H9 (cell line): ENCODE data around the gene DTX2. TPM values are rescaled to one million over a fixed set of nuclear protein-coding genes. Genes with fewer than 3 reads are reported as not detected.
A peak's percentile ranks its signal among the peaks of the same experiment; 100 is the strongest.
"Not testable (repeated sequence)": the region's sequence is repeated elsewhere in the genome, so short reads cannot be mapped to it uniquely, and the experiment has no call there.

Experiments
- DNase-seq: peaks from one replicate; pipeline ENCODE4 v3.0.0-alpha.2; 2017
- H2AFZ ChIP-seq: one replicate; pipeline ENCODE4 v1.6.1; 2013; ENCODE audit warnings: mild to moderate bottlenecking, low read length, control low read depth, moderate library complexity
- H2AK5ac ChIP-seq: 2 replicates; pipeline ENCODE4 v1.6.1; 2013; ENCODE audit warnings: low read length, control low read depth, mixed read lengths; ENCODE audit not compliant: insufficient read length
- H2BK120ac ChIP-seq: one replicate; pipeline ENCODE4 v1.6.1; 2013; ENCODE audit warnings: low read depth, mild to moderate bottlenecking, low read length, control low read depth, inconsistent platforms; ENCODE audit not compliant: poor library complexity, severe bottlenecking
- H2BK12ac ChIP-seq: 2 replicates; pipeline ENCODE4 v1.6.1; 2013; ENCODE audit warnings: low read length, control low read depth, mixed read lengths, low read depth; ENCODE audit not compliant: insufficient read length
- H2BK15ac ChIP-seq: 2 replicates; pipeline ENCODE4 v1.6.1; 2013; ENCODE audit warnings: low read depth, low read length, control low read depth
- H2BK20ac ChIP-seq: one replicate; pipeline ENCODE4 v1.6.1; 2013; ENCODE audit warnings: low read depth, mild to moderate bottlenecking, low read length, control low read depth, inconsistent platforms; ENCODE audit not compliant: poor library complexity, severe bottlenecking
- H2BK5ac ChIP-seq: 2 replicates; pipeline ENCODE4 v1.6.1; 2013; ENCODE audit warnings: low read length, control low read depth, mixed read lengths; ENCODE audit not compliant: insufficient read length
- H3K14ac ChIP-seq: 2 replicates; pipeline ENCODE4 v1.6.1; 2013; ENCODE audit warnings: low read length, control low read depth; ENCODE audit not compliant: insufficient read depth
- H3K18ac ChIP-seq: 2 replicates; pipeline ENCODE4 v1.6.1; 2013; ENCODE audit warnings: low read depth, mild to moderate bottlenecking, mixed read lengths, low read length, control low read depth; ENCODE audit not compliant: insufficient read length
- H3K23ac ChIP-seq: 2 replicates; pipeline ENCODE4 v1.6.1; 2013; ENCODE audit warnings: low read length, control low read depth, mixed read lengths, low read depth; ENCODE audit not compliant: insufficient read length
- H3K23me2 ChIP-seq: 2 replicates; pipeline ENCODE4 v1.6.1; 2013; ENCODE audit warnings: low read depth, mild to moderate bottlenecking, mixed read lengths, low read length, control low read depth; ENCODE audit not compliant: insufficient read length, poor library complexity, severe bottlenecking
- H3K27ac ChIP-seq: 2 replicates; pipeline ENCODE4 v1.5.1; 2013; ENCODE audit warnings: low read length, control low read depth, mixed read lengths, low read depth; ENCODE audit not compliant: insufficient read length
- H3K27me3 ChIP-seq: 2 replicates; pipeline ENCODE4 v1.6.1; 2013; ENCODE audit warnings: low read length, control low read depth, inconsistent platforms; ENCODE audit not compliant: insufficient read depth
- H3K4ac ChIP-seq: 2 replicates; pipeline ENCODE4 v1.6.1; 2013; ENCODE audit warnings: low read depth, mild to moderate bottlenecking, control low read depth, inconsistent platforms, low read length, moderate library complexity
- H3K4me1 ChIP-seq: 2 replicates; pipeline ENCODE4 v1.6.1; 2013; ENCODE audit warnings: low read length, control low read depth, inconsistent platforms; ENCODE audit not compliant: insufficient read depth
- H3K4me2 ChIP-seq: 2 replicates; pipeline ENCODE4 v1.6.1; 2013; ENCODE audit warnings: low read length, control low read depth, mixed read lengths; ENCODE audit not compliant: insufficient read length, insufficient read depth
- H3K56ac ChIP-seq: 2 replicates; pipeline ENCODE4 v1.6.1; 2013; ENCODE audit warnings: low read depth, mild to moderate bottlenecking, mixed read lengths, low read length, control low read depth; ENCODE audit not compliant: insufficient read length
- H3K79me1 ChIP-seq: 2 replicates; pipeline ENCODE4 v1.6.1; 2013; ENCODE audit warnings: low read depth, mild to moderate bottlenecking, moderate library complexity, low read length, control low read depth, inconsistent platforms; ENCODE audit not compliant: insufficient read depth, poor library complexity, severe bottlenecking
- H3K79me2 ChIP-seq: 2 replicates; pipeline ENCODE4 v1.6.1; 2013; ENCODE audit warnings: low read length, control low read depth, inconsistent platforms; ENCODE audit not compliant: insufficient read depth
- H3K9ac ChIP-seq: 2 replicates; pipeline ENCODE4 v1.6.1; 2013; ENCODE audit warnings: low read length, control low read depth, mixed read lengths; ENCODE audit not compliant: insufficient read length; ENCODE audit errors: extremely low read depth
- H3K9me3 ChIP-seq: one replicate; pipeline ENCODE4 v1.6.1; 2013; ENCODE audit warnings: low read depth, low read length, inconsistent platforms; ENCODE audit not compliant: control insufficient read depth
- H3T11ph ChIP-seq: one replicate; pipeline ENCODE4 v1.6.1; 2013; ENCODE audit warnings: mild to moderate bottlenecking, low read length, control low read depth, inconsistent platforms
- H4K20me1 ChIP-seq: one replicate; pipeline ENCODE4 v1.6.1; 2013; ENCODE audit not compliant: control insufficient read depth, insufficient read length, insufficient read depth
- H4K5ac ChIP-seq: 2 replicates; pipeline ENCODE4 v1.6.1; 2013; ENCODE audit warnings: low read depth, mild to moderate bottlenecking, mixed read lengths, low read length, control low read depth; ENCODE audit not compliant: insufficient read length
- H4K8ac ChIP-seq: replicated peaks from 2 replicates; pipeline ENCODE4 v1.6.1; 2013; ENCODE audit warnings: low read length, control low read depth, mixed read lengths, low read depth; ENCODE audit not compliant: insufficient read length
- H4K91ac ChIP-seq: 2 replicates; pipeline ENCODE4 v1.6.1; 2013; ENCODE audit warnings: low read depth, mild to moderate bottlenecking, moderate library complexity, mixed read lengths, low read length, control low read depth; ENCODE audit not compliant: insufficient read length
- H3K27ac Mint-ChIP-seq, 3 experiments: 2 replicates in 2 of 3; 3 replicates in 1 of 3; pipeline ENCODE4 v1.8.0; 2020 to 2021; ENCODE audit warnings: mixed read lengths in 3 of 3, mild to moderate bottlenecking in 1 of 3, moderate library complexity in 1 of 3
- H3K27me3 Mint-ChIP-seq: 2 replicates; pipeline ENCODE4 v1.8.0; 2021; ENCODE audit warnings: low read depth, mild to moderate bottlenecking, moderate library complexity, mixed read lengths
- H3K36me3 Mint-ChIP-seq, 3 experiments: 2 replicates in 2 of 3; 3 replicates in 1 of 3; pipeline ENCODE4 v1.8.0; 2020 to 2021; ENCODE audit warnings: low read depth in 3 of 3, mixed read lengths in 3 of 3; ENCODE audit not compliant: insufficient read depth in 1 of 3
- H3K4me1 Mint-ChIP-seq, 2 experiments: 2 replicates each; pipeline ENCODE4 v1.8.0; 2020; ENCODE audit warnings: mixed read lengths in 2 of 2
- H3K4me3 Mint-ChIP-seq, 2 experiments: 2 replicates in 1 of 2; 3 replicates in 1 of 2; pipeline ENCODE4 v1.8.0; 2020 to 2021; ENCODE audit warnings: mild to moderate bottlenecking in 2 of 2, mixed read lengths in 2 of 2, moderate library complexity in 1 of 2
- H3K9me3 Mint-ChIP-seq, 2 experiments: 2 replicates in 1 of 2; 3 replicates in 1 of 2; pipeline ENCODE4 v1.8.0; 2020; ENCODE audit warnings: mild to moderate bottlenecking in 2 of 2, mixed read lengths in 2 of 2, moderate library complexity in 1 of 2
- WGBS: extraction: QIAGEN DNeasy Blood & Tissue Kit; methylation state at CpG from one replicate; pipeline ENCODE4 v1.1.7; 2013; ENCODE audit warnings: missing lambda C conversion rate, low lambda C conversion rate, mixed read lengths; ENCODE audit not compliant: insufficient read length; ENCODE audit errors: extremely low coverage; 5-methylcytosine and 5-hydroxymethylcytosine counted together
- total RNA-seq: library from RNA; stranded (reverse); gene quantifications from 2 replicates; pipeline ENCODE4 v1.2.1, GENCODE V29; 2021

The DTX2 gene
- total RNA-seq, 1 experiment from 2014 or later: 48.8 TPM

DNA sequence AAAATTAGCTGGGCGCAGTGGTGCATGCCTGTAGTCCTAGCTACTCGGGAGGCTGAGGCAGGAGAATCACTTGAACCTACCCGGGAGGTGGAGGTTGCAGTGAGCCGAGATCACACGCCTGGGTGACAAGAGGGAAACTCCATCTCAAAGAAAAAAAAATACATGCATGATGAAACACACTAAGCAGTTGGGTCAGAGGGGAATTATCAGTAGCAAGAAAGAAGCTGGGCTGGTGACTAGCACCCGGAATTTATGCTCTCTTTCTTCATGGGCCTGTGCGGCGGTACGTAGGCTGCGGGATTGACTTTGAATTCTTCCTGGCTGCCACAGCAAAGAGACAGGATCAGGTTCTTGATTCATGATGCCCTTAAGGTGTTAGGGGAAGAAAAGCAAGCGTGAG is 18.1 kb downstream of the DTX2 start:
- H3K27ac ChIP-seq, H3K4me1 ChIP-seq, H4K91ac ChIP-seq, H2AFZ ChIP-seq, H3T11ph ChIP-seq, H3K9me3 Mint-ChIP-seq, H2BK120ac ChIP-seq, H2BK5ac ChIP-seq, H2BK15ac ChIP-seq, H2AK5ac ChIP-seq, H3K23me2 ChIP-seq, H3K79me1 ChIP-seq, H3K4me2 ChIP-seq, H3K18ac ChIP-seq, H3K4ac ChIP-seq, H3K4me1 Mint-ChIP-seq, H3K23ac ChIP-seq, H3K27me3 Mint-ChIP-seq, DNase-seq, H3K9me3 ChIP-seq, H2BK12ac ChIP-seq, H3K9ac ChIP-seq, H4K20me1 ChIP-seq, H3K56ac ChIP-seq, H3K79me2 ChIP-seq, H3K4me3 Mint-ChIP-seq, H2BK20ac ChIP-seq, H3K27me3 ChIP-seq, H4K8ac ChIP-seq, H4K5ac ChIP-seq, H3K14ac ChIP-seq: not testable (repeated sequence)
- WGBS: no CpG with 5 or more reads among the region's 11 CpGs
- Mint-ChIP-seq H3K27ac (peak overlapping the region in 1 of 3 experiments; percentile 57; a peak in 2 of 7 replicates), H3K36me3 (peaks cover 10 to 18% (median 17%) of the 10 kb centered on the region in 3 experiments; a peak in 6 of 7 replicates)

DNA sequence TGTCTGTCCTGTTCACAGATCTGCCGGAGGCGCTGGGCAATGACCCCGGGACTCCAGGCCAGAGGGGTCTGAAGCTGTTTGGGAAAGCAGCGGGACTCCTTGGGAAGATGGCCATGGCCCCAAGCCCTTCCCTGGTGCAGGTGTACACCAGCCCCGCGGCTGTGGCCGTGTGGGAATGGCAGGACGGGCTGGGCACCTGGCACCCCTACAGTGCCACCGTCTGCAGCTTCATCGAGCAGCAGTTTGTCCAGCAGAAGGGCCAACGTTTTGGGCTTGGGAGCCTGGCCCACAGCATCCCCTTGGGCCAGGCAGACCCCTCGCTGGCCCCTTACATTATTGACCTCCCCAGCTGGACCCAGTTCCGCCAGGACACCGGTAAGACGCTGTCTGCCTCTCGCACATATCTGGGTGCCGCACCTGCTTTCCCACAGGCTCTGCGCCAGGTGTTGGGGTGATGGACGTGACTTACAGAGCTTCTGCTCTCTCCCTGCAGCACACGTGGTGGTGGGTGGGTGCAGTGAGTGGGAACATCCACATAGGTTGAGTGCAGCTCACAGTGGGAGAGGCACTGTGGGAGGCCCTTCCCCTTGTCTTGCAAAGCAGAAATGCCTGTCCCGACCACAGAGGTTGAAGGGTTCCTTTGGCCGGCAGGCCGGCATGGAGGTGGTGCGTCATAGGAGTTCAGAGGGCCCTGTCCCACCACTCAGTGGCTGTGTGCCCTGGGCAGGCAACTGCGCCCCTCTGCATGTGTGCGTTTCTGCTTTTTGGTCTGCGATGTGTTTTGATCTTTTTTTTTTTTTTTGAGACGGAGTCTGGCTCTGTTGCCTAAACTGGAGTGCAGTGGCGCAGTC is 19.1 kb downstream of the DTX2 start:
- H4K91ac ChIP-seq, H3K56ac ChIP-seq, H3K79me1 ChIP-seq, H2BK120ac ChIP-seq, H4K20me1 ChIP-seq, H3K4me1 Mint-ChIP-seq, H4K5ac ChIP-seq, H3K27me3 Mint-ChIP-seq, H2BK5ac ChIP-seq, H3K9ac ChIP-seq, H3K79me2 ChIP-seq, DNase-seq, H2BK20ac ChIP-seq, H4K8ac ChIP-seq, H3K27ac ChIP-seq, H2AK5ac ChIP-seq, H3K4ac ChIP-seq, H3K14ac ChIP-seq, H3K18ac ChIP-seq, H2BK12ac ChIP-seq, H3K9me3 ChIP-seq, H3T11ph ChIP-seq, H3K9me3 Mint-ChIP-seq, H3K23me2 ChIP-seq, H2AFZ ChIP-seq, H3K4me1 ChIP-seq, H3K23ac ChIP-seq, H3K4me3 Mint-ChIP-seq, H3K27me3 ChIP-seq, H2BK15ac ChIP-seq, H3K4me2 ChIP-seq, H3K27ac Mint-ChIP-seq: not testable (repeated sequence)
- no CpG with 5 or more reads among the region's 29 CpGs for WGBS
- H3K36me3 Mint-ChIP-seq: peaks cover 10 to 18% (median 17%) of the 10 kb centered on the region in 3 experiments; a peak in 6 of 7 replicates
